IPS DF 6.9 (cell line): ENCODE results near the gene TEX264.
"Not testable (repeated sequence)": the region's sequence is repeated elsewhere in the genome, so short reads cannot be mapped to it uniquely, and the experiment has no call there.

Source experiments
- DNase-seq: peaks from one replicate; pipeline ENCODE4 v3.0.0-alpha.2; 2013; ENCODE audit warnings: low read depth, low spot score
- H3K27ac ChIP-seq: one replicate; pipeline ENCODE4 v1.5.1; 2013; ENCODE audit warnings: low read length, control low read depth
- H3K27me3 ChIP-seq: 2 replicates; pipeline ENCODE4 v1.6.1; 2013; ENCODE audit warnings: mild to moderate bottlenecking, low read length; ENCODE audit not compliant: control insufficient read depth, insufficient read depth
- H3K36me3 ChIP-seq: 2 replicates; pipeline ENCODE4 v1.6.1; 2013; ENCODE audit warnings: low read length; ENCODE audit not compliant: control insufficient read depth, insufficient read depth
- H3K4me1 ChIP-seq: 2 replicates; pipeline ENCODE4 v1.6.1; 2013; ENCODE audit warnings: low read length; ENCODE audit not compliant: control insufficient read depth, insufficient read depth
- H3K4me3 ChIP-seq: 2 replicates; pipeline ENCODE4 v1.5.1; 2013; ENCODE audit warnings: mild to moderate bottlenecking, low read length
- H3K9me3 ChIP-seq: 2 replicates; pipeline ENCODE4 v1.6.1; 2013; ENCODE audit warnings: low read length, inconsistent platforms; ENCODE audit not compliant: control insufficient read depth, insufficient read depth
- WGBS: extraction: QIAGEN DNeasy Blood & Tissue Kit; methylation state at CpG from one replicate; pipeline ENCODE4 v1.1.7; 2013; ENCODE audit warnings: mixed read lengths, missing lambda C conversion rate; ENCODE audit not compliant: insufficient read length, insufficient coverage; 5-methylcytosine and 5-hydroxymethylcytosine counted together

Gene TEX264

GRCh38 chr3:51653409-51653808 is 17.6 kb upstream of the TEX264 start:
- not testable (repeated sequence) for H3K27ac ChIP-seq, H3K9me3 ChIP-seq, H3K4me3 ChIP-seq, DNase-seq, H3K36me3 ChIP-seq, H3K27me3 ChIP-seq, H3K4me1 ChIP-seq
- no CpG with 5 or more reads among the region's 2 CpGs for WGBS

GRCh38 chr3:51657234-51657633 is 13.8 kb upstream of the TEX264 start:
- no peak for DNase-seq
- Histone ChIP-seq H3K27ac (no peak overlapping the region), H3K27me3 (no peaks in the 10 kb centered on the region), H3K36me3 (peaks cover 5% of the 10 kb centered on the region; the same call in 1 of the 2 replicates), H3K9me3 (no peaks in the 10 kb centered on the region), H3K4me1 (no peaks in the 10 kb centered on the region), H3K4me3 (no peak overlapping the region)
- WGBS = no CpG with 5 or more reads among the region's 3 CpGs

- Histone ChIP-seq H3K4me3 (no peak overlapping the region), H3K27me3 (no peaks in the 10 kb centered on the region), H3K4me1 (no peaks in the 10 kb centered on the region), H3K9me3 (no peaks in the 10 kb centered on the region), H3K27ac (no peak overlapping the region), H3K36me3 (peaks cover 15% of the 10 kb centered on the region)
- no peak for DNase-seq
- no CpG with 5 or more reads among the region's 9 CpGs for WGBS
Observed at GRCh38 chr3:51659942-51660341, 11.1 kb upstream of the TEX264 start.

- WGBS = no CpG with 5 or more reads among the region's 14 CpGs
- Histone ChIP-seq H3K27me3 (no peaks in the 10 kb centered on the region), H3K4me1 (no peaks in the 10 kb centered on the region), H3K36me3 (peaks cover 15% of the 10 kb centered on the region), H3K27ac (no peak overlapping the region), H3K9me3 (no peaks in the 10 kb centered on the region), H3K4me3 (no peak overlapping the region)
- DNase-seq = no peak
Observed at GRCh38 chr3:51662456-51662855, 8.6 kb upstream of the TEX264 start.

- peaks cover 2% of the 10 kb centered on the region; the same call in 1 of the 2 replicates for H3K4me1 ChIP-seq
- H3K4me3 ChIP-seq = no peak overlapping the region
- H3K27ac ChIP-seq = no peak overlapping the region
- WGBS = no CpG with 5 or more reads among the region's 1 CpG
- H3K27me3 ChIP-seq = no peaks in the 10 kb centered on the region
- no peaks in the 10 kb centered on the region for H3K9me3 ChIP-seq
- no peak for DNase-seq
- no peaks in the 10 kb centered on the region for H3K36me3 ChIP-seq
Observed at GRCh38 chr3:51668756-51669155, 2.3 kb upstream of the TEX264 start.

- Histone ChIP-seq H3K36me3 (no peaks in the 10 kb centered on the region), H3K9me3 (no peaks in the 10 kb centered on the region), H3K4me1 (peaks cover 2% of the 10 kb centered on the region; the same call in 1 of the 2 replicates), H3K4me3 (no peak overlapping the region), H3K27me3 (no peaks in the 10 kb centered on the region), H3K27ac (no peak overlapping the region)
- WGBS = no CpG with 5 or more reads among the region's 9 CpGs
- peak; percentile 89 for DNase-seq
Observed at GRCh38 chr3:51669241-51670052, 1.6 kb upstream of the TEX264 start.

GRCh38 chr3:51670053-51670822 is 814 bp upstream of the TEX264 start:
- Histone ChIP-seq H3K4me3 (no peak overlapping the region; the same call in 1 of the 2 replicates), H3K9me3 (no peaks in the 10 kb centered on the region), H3K36me3 (no peaks in the 10 kb centered on the region), H3K4me1 (peaks cover 2% of the 10 kb centered on the region; the same call in 1 of the 2 replicates), H3K27ac (no peak overlapping the region), H3K27me3 (no peaks in the 10 kb centered on the region)
- no CpG with 5 or more reads among the region's 15 CpGs for whole genome bisulfite sequencing
- DNase-seq = no peak

- Histone ChIP-seq H3K36me3 (no peaks in the 10 kb centered on the region), H3K27ac (no peak overlapping the region), H3K4me3 (peak overlapping the region; percentile 69), H3K9me3 (no peaks in the 10 kb centered on the region), H3K4me1 (peaks cover 2% of the 10 kb centered on the region; the same call in 1 of the 2 replicates), H3K27me3 (no peaks in the 10 kb centered on the region)
- WGBS = no CpG with 5 or more reads among the region's 40 CpGs
- peak; percentile 47 for DNase-seq
Observed at GRCh38 chr3:51671734-51672475, 853 bp downstream of the TEX264 start.

GRCh38 chr3:51673181-51673801 is 2.2 kb downstream of the TEX264 start:
- no peak overlapping the region for H3K4me3 ChIP-seq
- no peaks in the 10 kb centered on the region for H3K27me3 ChIP-seq
- peaks cover 2% of the 10 kb centered on the region; the same call in 1 of the 2 replicates for H3K4me1 ChIP-seq
- no peak overlapping the region for H3K27ac ChIP-seq
- no peaks in the 10 kb centered on the region for H3K9me3 ChIP-seq
- no CpG with 5 or more reads among the region's 4 CpGs for WGBS
- no peak for DNase-seq
- no peaks in the 10 kb centered on the region for H3K36me3 ChIP-seq
